NCI-H2171 (cell line): ENCODE data around the gene SUN2.

ENCODE experiments used
- DNase-seq: peaks from one replicate; lab custom pipeline; 2025; lab: John Stamatoyannopoulos, UW

The SUN2 gene

DNA sequence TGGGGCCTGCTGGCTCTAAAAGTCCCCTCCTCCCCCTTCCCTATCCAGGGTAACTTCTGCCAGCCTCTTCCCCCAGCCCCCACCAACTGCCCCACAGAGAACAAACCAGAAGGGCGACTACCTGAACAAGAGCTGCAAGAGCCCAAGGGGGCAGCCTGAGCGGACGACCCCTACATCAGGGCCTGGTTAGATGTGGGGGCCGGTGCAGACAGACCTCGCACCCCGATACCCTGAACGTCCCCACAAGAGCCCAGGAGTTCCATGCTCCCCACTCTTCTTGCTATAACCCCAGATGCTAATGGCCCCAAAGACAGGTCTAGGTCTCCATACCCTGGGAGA is 20.7 kb downstream of the SUN2 start:
- no peak for DNase-seq

DNA sequence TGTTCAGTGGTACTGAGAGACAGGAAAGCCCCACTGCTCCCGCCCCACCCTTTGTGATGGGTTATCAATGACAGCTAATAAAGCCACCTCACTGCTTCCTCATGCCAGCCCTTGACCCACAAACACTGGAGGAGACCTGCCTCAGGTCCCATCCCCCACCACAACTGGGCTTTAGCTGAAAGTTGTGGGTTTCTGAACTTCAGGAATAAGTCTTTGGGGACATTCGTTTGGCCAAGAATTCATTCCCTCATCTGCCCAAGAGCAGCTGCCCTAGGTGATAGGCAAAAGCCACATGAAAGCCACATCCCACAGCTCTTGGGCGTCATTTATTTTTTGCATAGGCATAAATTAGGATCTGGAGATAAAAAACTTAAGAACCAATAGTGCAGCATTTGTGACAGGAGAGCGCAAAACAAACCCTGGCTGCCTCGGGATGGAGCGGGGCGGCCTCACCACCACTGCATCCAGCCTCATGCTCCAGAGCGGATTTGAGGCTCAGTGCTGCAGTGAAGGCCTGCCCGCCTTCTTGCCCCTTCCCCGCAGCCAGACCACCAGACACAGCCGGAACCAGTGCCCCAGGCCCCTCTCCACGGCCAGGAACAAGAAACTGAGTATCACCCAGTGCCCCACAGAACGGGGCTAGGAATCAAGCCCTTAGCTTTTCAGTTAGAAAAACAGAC is 21.2 kb downstream of the SUN2 start:
- no peak for DNase-seq

DNA sequence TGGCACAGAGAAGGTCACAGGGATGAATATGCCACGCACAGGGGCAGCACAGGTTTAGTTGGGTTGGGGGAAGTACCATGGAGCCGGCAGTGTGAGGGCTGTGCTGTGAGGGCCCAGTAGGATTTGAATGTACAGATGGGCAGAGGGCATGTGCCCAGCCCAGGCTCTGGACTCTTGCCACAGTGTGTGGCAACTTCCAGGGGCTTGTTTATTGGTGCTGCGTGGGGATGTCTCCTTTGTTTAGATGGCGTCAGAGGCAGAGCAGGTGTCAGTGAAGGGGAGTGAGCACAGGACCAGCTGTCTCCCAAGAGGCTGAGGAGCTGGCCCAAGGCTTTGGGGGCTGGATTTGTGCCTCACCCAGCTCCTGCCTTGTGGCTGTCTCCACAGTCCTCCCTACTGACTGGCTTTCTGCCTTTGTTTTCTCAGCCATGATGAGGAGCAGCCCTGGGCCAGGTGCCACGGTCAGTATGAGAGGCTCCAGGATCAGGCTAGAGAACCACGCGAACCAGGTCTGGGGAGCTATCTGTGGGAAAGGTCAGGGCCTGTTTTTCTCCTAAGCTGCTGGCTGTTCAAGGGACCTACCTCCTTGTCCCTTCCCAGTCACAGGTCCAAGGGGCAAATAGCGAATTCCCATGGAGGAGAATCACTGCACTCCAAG is 21.9 kb downstream of the SUN2 start:
- peak; percentile 67 for DNase-seq

DNA sequence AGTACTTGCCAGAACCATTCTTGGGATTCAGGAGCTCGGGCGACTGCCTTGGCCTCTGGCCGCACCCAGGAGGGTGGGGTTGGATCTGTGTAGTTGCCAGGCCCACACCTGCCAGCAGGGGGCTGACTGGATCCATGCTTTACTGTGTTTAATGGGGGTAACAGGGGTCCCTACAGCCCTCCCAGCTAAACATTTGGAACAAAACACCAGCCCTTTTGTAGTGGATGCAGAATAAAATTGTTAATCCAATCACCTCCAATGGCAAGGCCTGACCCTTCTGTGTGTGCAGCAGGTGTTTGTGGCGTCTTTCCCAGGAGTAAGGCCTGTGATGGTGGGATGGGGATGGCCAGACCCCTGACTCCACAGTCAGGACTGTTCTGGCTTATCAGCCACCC is 22.5 kb downstream of the SUN2 start:
- DNase-seq = peak; percentile 35

DNA sequence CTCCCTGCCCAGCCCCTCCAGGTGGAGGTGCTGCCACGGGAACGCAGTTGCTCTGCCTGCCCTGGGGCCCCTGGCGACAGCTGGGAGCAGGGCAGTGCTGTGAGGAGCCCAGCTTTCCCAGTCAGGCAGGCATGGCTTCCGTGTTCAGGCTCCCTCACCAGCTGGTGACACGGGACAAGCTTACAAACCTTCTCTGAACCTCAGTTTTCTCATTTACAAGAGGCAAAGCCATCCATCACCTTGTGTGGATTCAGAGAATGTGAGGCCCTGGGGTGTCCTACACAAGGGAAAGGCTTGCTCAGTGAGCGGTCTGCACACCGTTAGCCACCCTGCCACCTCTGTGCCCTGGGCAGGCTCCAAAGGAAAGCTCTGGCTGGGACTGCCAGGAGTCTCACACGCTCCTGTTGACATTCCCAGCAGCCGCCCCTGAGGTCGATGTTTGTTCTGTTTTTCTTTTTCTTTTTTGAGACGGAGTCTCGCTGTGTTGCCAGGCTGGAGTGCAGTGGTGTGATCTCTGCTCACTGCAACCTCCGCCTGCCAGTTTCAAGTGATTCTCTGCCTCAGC is 23.5 kb downstream of the SUN2 start:
- peak; percentile 23 for DNase-seq

DNA sequence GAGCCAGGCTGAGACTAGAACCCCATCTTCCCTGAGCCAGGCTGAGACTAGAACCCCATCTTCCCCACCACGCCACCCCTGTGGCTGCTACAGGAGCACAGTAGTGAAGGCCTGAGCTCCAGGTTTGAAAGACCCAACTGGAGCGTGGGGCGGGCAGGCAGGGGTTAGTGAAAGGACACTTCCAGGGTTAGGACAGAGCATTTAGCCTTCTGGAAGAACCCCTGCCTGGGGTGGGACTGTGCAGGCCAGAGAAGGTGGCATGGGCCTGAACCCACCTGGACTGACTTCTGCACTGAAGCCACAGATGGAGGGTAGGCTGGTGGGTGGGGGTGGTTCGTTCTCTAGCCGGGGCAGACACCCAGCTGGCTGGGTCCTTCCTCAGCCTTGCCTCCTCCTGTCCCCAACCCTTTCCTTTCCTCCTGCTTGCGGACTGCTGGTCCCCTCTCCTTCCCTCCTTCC is 24.1 kb downstream of the SUN2 start:
- DNase-seq = no peak

DNA sequence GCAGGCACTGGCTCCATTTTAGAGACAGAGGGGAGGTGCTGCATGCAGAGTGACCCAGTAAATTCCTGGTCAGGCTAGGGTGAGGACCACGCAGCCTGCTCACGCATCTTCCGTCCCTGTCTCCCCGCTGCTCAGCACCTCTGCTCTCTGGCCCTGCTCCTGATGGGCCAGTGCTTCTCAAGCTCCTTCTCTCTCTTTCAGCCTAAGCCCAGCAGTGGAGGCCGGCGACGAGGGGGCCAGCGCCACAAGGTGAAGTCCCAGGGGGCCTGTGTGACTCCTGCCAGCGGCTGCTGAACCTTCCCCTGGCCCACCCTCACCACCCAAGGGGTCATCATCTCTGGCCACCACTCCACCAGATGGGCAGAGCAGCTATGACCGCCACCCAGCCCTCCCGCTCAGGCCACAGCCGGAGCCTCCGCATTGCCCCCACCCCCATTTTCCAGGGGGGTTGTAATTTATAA is 25.4 kb downstream of the SUN2 start:
- DNase-seq = no peak

DNA sequence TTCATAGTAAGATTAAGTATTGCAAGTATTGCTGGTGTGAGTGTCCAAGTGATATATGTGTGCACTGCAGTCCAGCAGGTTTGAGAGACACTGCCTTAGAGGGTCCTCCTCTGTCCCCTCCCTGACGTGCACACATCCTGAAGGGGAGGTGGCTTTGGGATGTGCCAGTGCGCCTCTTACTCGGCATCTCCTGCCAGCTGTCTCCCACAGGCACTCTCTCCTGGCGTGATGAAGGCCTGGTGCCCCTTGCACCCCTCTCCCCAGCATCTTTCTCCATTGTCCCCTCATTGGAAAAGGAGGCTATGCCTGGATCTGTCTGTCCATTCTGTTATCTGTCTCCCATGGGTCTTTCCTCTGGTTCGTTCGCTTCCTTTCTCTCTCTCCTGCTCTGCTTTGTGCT is 25.9 kb downstream of the SUN2 start:
- DNase-seq = no peak

DNA sequence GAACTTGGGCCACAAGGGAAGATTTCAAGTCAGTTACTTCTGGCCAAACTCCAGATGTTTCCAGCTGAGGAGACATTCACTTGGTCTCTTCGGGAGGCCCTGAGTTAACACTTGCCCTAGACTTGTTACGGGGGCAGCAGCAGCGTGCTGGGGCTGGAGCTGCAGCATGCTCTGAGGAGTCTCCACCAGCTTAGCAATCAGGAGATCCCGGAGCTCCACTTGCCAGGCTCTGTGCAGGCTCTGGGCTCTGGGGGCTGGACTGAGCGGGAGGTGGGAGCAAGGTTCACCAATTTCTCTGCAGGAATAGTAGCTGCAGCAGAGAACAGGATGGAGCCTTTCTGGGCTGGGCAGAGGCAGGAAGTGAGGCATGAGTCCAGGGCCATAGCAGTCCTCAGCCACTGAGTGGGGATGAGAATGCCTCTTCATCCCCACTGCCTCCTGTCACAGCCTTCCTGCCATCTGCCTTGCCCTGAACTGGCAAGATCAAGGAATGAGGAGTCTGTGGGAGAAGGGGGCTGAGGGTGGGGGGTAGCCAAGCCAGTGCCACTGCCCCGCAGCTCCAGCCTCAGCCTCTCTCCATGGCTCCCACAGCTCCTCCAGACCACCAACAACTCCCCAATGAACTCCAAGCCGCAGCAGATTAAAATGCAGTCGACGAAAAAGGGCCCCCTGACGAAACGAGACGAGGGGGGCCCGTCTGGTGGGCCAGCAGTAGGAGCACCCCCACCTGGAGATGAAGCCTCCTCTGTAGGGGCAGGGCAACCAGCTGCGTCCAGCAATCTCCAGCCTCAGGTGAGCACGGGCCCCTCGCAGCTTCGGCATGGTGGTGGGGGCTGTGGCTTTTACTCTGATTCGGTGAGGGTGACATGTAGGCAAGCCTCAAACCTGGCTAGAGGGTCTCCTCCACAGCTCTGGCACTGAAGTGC is 26.7 kb downstream of the SUN2 start:
- no peak for DNase-seq

DNA sequence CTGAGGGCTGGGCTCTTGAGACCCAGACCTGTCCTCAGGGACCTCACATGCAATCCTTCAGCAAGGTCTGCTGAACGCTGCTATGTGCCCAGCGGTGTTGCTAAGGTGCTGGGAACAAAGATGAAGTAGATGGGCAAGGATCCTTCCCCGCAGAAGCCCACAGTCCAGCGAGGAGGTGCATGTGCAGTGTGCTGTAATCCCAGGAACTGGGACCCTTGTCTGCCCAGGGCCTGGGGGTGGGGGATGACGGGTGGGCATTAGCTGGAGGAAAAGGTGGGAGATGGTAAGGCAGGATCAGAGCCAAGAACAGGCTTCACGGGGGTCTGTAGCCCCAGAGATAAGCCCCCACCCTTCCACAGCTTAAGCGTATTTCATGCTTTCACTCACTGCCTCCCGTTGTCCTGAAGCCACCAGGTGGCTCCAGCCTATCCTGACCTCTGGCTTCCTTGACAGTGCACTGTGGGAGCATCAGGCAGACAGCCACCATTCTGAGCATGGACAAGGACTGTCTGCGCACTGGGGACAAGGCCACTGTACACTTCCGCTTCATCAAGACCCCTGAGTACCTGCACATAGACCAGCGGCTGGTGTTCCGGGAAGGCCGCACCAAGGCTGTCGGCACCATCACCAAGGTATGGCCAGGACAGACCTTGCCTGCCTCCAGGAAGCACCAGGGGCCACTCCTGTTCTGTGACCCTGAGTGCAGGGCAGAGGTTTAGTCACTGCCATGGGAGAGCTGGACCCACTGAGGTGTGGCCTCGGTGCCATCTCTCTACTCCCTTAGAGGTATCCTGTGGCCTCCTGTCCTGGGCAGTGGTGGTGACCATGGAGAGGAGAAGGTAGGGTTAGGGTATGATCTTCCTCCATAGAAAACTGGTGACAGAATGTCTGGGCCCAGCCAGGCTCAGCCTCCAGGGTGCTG is 28.0 kb downstream of the SUN2 start:
- DNase-seq = no peak

DNA sequence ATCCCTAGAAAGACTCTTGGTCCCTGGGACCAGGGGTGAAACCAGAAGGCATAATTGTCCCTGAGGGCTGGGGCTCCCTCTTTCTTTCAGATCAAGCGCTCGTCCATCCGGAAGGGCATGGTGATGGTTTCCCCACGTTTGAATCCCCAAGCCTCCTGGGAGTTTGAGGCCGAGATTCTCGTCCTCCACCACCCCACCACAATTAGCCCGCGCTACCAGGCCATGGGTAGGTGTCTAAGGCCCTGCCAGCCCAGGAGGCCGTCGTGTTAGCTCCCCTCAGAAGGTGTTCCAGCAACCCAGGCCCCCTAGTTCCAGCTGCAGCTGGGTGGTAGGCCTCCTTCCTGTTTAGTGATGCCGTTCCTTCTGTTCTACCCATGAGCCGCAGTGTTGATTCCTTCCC is 28.7 kb downstream of the SUN2 start:
- DNase-seq = no peak

DNA sequence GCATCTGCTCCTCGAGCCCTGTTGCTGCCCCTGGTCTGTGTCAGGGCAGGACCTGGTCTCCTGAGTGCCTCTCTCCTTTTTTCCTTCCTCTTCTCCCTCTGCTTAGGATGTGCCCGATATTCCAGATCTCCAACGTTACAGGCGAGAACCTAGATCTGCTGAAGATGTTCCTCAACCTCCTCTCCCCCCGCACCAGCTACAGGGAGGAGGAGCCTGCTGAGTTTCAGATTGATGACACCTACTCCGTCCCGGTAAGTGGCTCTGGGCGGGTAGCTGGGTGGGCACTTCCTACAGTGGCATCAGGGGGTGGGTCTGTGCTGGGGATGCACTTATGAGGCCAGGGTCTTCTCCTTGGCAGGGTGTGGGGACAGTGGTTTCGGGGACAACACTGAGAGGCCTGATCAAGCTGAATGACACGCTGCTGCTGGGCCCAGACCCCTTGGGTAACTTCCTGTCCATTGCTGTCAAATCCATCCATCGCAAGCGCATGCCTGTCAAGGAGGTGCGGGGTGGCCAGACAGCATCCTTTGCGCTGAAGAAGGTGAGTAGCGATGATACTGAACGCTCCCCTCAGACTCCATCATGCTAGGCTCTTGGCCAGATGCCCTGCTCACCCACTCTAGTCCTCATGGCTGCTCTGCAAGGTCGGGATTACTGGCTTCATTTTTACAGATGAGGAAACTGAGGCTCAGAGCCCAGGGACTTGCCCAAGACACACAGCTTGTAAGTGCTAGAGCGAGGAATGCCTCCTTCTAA is 29.7 kb downstream of the SUN2 start:
- DNase-seq = no peak

DNA sequence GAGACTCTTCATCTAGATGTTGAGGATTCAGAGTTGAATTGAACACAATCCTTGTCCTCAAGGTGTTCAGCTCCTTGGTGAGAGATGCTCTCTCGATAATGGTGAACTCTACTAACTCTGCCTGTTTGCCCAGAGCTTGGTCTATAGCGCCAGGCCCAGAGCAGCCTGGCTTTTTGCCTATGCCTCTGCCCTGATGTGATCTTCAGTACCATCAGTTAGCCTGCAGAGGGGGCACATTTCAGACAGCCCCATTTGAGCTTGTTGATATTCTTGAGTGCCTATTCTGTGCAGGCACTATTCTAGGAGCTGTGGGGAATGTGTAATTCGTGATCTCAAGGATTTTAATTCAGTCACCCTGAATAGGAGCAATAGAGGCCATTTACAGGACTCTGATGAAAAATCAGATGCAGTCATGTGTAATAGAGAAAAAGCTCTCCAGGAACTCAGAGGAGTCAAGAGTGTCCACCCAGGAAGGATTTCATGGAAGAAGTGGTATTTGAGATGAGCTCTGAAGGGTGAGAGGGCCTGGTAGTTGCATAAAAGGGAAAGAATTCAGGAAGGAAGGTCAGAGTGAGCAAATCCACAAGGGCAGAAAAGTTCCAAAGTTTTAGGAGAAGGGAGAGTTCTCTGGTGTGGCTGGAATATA is 30.7 kb downstream of the SUN2 start:
- no peak for DNase-seq

DNA sequence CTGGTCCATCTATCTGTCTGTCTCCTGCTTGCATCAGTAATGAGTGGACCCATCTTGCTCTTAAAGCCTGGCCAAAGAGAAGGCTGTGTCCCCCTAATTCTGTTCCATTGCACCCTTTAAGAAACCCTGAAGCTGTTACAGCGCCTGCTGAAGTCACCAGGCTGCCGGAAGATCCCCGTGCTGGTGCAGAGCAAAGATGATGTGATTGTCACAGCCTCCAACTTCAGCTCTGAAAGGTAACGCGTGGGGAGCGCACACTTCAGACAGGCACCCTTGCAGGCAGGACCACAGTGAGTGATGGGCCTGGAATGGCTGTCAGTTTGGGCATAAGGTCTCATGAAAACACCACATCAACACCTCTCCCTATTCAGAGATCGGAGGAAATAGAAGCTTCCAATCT is 31.6 kb downstream of the SUN2 start:
- no peak for DNase-seq

DNA sequence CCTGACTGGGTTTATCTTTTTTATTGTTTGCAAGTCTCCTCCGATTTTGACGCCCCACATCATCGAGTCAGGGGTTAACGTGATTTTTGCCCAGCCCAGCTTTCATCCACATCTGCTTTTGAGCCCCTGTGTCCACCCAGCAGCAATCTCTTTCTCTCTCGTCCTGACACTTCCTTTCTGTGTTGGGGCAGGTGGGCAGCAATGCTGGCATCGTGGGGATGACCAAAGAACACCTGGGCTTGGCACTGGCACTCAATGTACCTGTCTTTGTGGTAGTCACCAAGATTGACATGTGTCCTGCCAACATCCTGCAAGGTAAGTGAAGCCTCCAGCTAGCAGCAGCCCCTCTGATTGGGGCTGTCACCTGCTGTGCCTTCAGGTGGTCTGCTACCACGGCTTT is 34.2 kb downstream of the SUN2 start:
- DNase-seq = no peak

DNA sequence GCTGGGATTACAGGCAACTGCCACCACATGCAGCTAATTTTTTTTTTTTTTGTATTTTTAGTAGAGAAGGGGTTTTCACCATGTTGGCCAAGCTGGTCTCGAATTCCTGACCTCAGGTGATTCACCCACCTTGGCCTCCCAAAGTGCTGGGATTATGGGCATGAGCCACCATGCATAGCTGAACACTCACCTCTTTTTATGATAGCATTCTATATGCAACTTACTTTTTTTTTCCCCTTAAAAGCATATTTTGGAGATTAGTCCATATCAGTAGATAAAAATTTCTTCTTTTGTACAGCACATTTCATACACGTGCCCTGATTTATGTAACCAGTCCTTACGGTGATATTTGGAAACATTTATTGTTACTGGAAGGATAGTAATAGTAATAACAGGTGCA is 35.4 kb downstream of the SUN2 start:
- no peak for DNase-seq

DNA sequence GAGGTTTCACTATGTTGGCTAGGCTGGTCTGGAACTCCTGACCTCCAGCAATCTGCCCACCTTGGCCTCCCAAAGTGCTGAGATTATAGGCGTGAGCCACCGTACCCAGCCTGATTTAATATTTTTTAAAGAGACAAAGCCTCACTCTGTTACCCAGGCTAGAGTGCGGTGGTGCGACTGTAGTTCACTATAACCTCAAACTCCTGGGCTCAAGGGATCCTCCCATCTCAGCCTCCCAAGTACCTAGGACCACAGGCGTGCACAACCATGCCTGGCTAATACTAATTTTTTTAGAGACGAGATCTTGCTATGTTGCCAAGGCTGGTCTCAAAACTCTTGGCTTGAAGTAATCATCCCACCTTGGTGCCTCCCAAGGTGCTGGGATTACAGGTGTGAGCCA is 36.6 kb downstream of the SUN2 start:
- no peak for DNase-seq

DNA sequence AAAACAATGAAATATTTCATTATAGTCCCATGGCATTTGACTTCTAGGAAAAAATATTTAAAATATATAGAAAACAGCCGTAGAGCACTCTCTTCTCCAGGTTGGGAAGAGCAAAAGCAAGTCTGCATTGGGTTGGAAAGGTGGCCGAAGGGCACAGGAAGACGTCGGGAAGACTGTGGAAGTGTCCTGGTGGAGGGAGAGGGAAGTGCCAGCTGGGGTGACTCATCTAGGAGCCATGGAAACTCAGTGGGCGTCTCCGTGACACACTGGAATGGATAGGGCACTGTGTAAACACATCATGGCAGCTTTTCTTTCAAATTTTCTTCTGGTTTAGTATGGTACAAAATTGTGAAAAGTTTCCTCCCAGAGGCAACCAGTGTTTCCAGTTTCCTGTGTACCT is 37.4 kb downstream of the SUN2 start:
- DNase-seq = no peak

DNA sequence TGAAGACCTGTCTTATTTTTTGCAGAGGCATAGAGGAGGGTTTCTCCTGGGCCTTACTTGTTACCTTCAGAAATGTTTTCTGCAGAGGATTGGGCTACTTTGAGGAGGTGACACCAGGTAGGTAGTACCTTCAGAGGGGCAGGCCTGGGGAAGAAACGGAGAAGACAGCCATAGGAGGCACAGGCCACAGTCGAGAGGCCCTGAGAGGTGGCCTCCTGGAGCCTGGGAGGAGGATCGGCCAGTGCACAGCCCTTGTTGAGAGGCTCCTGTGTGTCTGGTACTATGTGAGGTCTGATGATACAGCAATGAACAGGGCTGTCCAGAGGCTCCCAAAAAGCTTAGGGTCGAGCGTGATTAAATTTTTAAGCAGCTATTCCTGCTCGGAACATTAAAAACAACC is 38.6 kb downstream of the SUN2 start:
- no peak for DNase-seq

DNA sequence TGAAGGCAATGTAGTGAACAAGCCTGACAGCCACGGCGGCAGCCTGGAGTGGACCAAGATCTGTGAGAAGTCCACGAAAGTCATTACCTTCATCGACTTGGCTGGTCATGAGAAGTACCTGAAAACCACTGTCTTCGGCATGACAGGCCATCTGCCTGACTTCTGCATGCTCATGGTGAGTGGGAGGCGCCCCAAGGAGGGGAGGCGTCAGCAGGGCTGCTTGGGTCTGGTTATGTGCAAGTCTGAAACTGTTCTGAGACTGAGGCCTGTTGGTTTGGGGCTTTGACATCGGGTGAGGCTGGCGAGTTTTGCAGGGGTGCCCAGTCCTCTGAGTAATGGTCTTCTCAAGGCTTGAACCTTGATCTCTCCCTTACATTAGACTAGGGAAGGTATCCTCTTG is 39.0 kb downstream of the SUN2 start:
- DNase-seq = no peak
